Measurements from ENCODE around the gene MPIG6B.

GRCh38 chr6:31758281-31758680 lies 35.1 kb downstream of the MPIG6B start:
- no peak for TF ChIP-seq CTCF (IDR thresholded peaks at IDR 0.05; ENCODE audit: low read depth, low read length)
- TF ChIP-seq MYC (IDR thresholded peaks at IDR 0.05; ENCODE audit: low read depth, low read length), result no peak
- TF ChIP-seq POLR2A (IDR thresholded peaks at IDR 0.05; ENCODE audit: extremely low read depth, insufficient read length), result no peak

All from NB4 (cell line).